Measurements from ENCODE around the gene SLFNL1.

DNA sequence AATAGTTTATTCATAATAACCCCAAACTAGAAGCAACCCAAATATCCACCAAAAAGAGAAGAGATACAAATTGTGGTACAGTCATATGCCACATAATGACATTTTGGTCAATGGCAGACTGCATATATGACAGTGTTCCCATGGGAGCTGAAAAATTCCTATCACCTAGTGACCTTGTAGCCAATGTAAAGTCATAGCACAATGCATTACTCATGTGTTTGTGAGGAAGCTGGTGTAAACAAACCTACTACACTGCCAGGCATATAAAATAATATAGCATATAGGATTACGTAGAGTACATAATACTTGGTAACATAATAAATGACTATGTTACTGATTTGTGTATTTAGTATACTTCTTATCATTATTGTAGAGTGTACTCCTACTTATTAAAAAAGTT lies 29.5 kb upstream of the SLFNL1 start:
- no peak for TF ChIP-seq EZH2 (IDR thresholded peaks at IDR 0.05; ENCODE audit: borderline replicate concordance, insufficient read depth, low read depth, low read length, poor library complexity, severe bottlenecking)
- TF ChIP-seq, protein P1, sequence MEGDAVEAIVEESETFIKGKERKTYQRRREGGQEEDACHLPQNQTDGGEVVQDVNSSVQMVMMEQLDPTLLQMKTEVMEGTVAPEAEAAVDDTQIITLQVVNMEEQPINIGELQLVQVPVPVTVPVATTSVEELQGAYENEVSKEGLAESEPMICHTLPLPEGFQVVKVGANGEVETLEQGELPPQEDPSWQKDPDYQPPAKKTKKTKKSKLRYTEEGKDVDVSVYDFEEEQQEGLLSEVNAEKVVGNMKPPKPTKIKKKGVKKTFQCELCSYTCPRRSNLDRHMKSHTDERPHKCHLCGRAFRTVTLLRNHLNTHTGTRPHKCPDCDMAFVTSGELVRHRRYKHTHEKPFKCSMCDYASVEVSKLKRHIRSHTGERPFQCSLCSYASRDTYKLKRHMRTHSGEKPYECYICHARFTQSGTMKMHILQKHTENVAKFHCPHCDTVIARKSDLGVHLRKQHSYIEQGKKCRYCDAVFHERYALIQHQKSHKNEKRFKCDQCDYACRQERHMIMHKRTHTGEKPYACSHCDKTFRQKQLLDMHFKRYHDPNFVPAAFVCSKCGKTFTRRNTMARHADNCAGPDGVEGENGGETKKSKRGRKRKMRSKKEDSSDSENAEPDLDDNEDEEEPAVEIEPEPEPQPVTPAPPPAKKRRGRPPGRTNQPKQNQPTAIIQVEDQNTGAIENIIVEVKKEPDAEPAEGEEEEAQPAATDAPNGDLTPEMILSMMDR (IDR thresholded peaks at IDR 0.05), result no peak

Data from B cell (primary cell).